Brain pericyte (primary cell): ENCODE data around the gene KRT7.
"Not testable (repeated sequence)": the region's sequence is repeated elsewhere in the genome, so short reads cannot be mapped to it uniquely, and the experiment has no call there.

Experiments
- DNase-seq: peaks from one replicate; pipeline ENCODE4 v3.0.0-alpha.2; 2012; ENCODE audit warnings: low read depth, low spot score

KRT7 gene

GRCh38 chr12:52255926-52256583, 23.0 kb downstream of the KRT7 start:
- no peak for DNase-seq

GRCh38 chr12:52256584-52256935, 23.5 kb downstream of the KRT7 start:
- DNase-seq = no peak

GRCh38 chr12:52257074-52257551, 24.1 kb downstream of the KRT7 start:
- no peak for DNase-seq

DNA sequence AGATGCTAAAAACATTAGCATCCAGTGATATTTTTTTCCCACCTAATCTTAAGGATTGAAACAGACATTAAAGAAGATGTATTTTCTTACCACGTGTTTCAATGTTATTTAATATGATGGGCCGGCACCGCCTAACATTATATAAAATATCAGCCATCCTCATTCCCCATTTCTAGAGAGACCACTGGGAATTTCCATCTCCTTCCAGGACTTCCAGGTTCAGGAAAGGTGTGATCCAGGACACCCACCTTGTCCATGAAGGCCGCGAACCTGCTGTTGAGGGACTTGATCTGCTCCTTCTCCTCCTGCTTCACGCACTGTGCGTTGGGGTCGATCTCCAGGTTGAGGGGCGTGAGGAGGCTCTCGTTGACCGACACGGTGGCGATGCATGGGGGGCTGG, 24.9 kb downstream of the KRT7 start:
- DNase-seq = not testable (repeated sequence)

DNA sequence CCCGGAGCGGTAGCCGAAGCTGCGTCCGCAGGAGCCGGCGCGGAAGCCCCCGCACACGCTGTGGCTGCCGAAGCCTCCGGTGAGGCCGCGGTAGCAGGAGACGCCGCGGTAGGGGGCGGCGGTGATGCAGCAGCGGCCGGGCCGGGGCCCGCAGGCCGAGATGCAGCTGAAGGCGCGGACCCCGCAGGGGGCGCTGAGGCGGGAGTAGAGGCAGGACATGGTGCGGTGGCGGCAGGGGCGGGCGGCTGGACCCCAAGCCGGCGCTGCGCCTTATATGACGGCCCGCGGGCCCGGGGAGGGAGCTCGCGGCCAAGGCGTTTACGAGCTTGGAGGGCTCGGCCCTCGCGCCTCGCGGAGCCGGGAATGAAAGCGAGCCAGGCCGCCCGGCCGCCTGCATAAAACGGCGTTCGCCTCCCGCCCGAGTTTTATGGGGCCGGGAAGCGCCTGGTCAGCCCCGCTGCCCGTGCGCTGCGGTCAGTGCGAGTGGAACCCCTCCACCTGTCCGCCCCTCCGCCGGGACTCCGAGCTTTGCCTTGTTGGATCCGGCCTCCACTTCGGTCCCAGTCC, 25.4 kb downstream of the KRT7 start:
- DNase-seq = no peak

DNA sequence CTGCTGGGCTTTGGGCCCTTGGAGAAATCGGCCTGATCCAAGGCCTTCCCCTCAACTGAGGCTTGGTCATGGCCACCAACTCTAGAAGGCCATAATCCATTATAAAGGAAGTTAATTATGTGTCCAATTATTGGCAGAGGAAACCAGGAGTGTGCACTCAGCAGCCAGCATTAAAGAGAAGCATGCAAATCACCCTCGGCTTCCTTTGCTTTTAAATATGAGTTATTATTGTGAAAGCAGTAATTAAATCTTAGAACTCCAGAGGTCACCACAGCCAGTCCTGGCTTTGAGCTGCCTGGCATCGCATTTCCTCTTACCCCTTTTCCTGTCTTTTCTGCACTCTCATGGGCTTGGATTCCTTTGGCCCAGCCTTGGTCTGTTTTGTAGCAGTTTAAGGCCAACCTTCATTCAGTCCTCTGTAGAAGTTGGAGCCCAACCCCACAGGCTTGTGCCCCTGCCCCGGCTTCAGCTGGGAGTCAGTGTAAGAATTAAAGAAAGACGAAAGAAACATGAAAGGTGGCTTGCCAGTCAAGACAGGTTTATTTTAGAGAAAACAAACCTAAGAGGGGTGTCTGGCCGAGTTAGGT, 26.7 kb downstream of the KRT7 start:
- no peak for DNase-seq

- DNase-seq = no peak
These were observed 27.5 kb downstream of the KRT7 start for GRCh38 chr12:52260361-52261207.

GRCh38 chr12:52261208-52261484, 28.1 kb downstream of the KRT7 start:
- no peak for DNase-seq

- DNase-seq = no peak
These were observed 29.2 kb downstream of the KRT7 start for GRCh38 chr12:52262286-52262685.

- no peak for DNase-seq
These were observed 30.9 kb downstream of the KRT7 start for GRCh38 chr12:52263761-52264434.

DNA sequence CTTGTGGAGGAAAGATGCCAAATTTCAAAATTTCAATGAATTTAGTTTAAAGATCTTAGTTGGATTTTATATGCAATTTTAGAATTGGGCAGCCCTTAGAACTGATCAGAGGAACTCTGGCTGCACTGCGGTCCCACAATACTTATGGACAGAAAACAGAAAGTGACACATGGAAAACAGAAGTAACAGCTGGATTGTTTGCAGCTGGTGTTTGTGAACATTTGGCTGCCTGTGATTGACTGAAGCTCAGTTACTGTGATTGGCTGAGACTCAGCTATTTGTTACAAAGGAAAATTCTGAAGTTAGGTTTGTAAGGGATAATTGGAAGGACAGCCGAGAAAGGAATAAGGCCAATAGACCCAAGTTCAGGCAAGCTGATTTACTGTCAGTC, 31.4 kb downstream of the KRT7 start:
- DNase-seq = no peak

DNA sequence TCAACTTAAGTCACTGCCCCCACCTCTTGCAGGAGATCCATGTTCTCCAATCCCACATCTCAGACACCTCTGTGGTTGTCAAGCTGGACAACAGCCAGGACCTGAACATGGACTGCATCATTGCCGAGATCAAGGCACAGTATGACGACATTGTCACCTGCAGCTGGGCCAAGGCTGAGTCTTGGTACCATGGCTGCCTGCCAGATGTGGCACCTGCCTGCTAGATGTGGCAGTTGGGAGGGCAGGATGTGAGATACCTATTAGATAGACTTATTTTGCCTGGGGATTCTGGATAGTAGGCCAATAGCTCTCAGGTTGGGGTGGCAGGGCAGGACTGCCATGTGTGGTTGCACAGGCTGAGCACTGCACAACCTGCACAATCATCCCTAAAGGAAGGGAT, 33.5 kb downstream of the KRT7 start:
- DNase-seq = no peak

DNA sequence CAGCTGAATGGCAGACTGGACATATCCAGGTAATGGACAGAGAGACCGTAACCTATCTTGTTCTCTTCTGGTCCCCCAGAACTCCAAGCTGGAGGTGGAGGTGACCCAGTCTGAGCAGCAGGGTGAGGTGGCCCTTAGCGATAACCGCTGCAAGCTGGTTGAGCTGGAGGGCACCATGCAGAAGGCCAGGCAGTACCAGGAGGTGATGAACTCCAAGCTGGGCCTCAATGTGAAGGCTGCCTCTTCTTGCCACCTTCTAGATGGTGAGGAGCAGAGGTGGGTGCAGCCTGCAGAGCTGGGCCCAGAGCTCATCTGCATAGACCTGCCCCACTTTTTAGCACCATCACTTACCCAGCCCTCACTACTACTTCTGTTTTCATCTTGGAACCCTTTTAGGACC, 34.2 kb downstream of the KRT7 start:
- DNase-seq = no peak

DNA sequence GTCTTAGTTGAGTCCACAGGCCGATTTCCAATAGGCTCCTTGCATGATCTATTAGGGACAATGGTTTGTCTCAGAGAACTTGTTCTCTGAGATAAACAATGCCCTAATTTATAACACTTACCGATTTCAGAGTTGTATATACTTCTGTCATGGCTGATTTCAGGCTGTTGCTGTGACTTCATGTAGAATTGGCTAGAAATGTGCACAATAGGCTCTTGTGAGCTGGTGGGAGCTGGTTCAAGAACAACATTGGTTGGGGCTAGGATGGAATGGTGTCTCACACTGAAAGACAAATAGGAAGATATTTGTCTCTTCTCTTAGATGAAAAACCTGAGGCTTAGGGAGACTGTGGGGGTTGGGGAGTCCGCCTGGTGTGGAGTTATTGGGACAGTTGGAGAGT, 34.7 kb downstream of the KRT7 start:
- DNase-seq = no peak

DNA sequence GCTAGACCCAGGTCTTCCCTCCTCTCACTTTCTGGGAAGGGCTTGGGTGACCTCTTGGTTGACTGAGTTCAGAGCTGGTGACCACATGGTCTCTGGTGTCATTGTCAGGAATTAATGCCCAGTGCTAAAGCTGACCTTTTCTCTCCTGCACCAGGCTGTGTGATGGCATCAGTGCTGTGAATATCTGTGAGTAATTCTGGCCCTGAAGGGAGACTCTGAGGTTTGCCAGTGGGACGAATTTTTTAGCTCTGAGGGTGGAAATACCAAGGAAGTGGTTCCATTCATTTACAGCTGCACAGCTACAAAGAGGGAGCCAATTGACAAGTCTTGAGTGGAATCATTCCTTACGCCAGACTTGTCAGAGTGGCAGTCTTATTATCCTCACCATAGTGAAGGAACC, 35.2 kb downstream of the KRT7 start:
- no peak for DNase-seq

- no peak for DNase-seq
These were observed 37.6 kb downstream of the KRT7 start for GRCh38 chr12:52270541-52271070.

DNA sequence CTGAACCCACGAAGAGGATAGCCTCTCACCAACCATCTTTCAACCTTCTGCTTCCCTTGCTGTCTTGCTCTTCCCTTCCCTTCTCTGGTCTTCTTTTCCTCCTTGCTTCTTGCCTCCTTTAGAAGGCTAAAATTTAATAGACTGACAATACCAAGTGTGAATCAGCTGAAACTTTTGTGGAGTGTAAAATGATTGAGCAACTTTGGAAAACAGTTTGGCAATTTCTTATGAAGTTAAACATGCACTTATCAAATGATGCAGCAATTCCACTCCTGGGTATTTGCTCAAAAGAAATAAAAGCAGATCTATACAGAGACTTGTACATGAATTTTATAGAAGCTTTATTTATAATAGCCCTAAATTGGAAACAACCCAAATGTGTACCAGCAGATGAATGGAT, 38.1 kb downstream of the KRT7 start:
- DNase-seq = no peak

GRCh38 chr12:52274521-52275120, 41.6 kb downstream of the KRT7 start, which contains the start of gene KRT86:
TSS of gene KRT86 (plus strand) at chr12:52274645. CDS start at chr12:52301917, 27,272 bp downstream.
- no peak for DNase-seq

DNA sequence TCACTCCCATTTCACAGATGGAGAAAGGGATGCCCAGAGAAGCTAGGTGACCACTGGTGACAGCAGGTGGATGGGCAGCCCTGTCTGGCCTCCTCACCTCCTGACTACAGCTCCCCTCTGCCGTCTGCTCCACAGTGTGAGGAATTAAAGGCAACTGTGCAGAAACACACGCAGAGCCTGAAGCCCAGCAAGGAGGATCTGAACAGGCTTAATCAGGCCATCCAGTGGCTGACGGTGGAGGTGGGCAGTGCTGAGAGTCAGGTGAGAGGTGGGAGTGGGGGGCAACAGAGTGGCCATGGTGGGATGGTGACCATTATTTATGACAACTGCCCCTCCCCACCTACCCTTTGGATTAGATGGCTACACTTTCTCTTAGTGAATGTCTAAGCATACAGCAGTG, 42.6 kb downstream of the KRT7 start:
- no peak for DNase-seq

GRCh38 chr12:52277486-52278245, 44.6 kb downstream of the KRT7 start:
- DNase-seq = no peak
